ENCODE measurements around the gene ENTHD1.
"Not testable (repeated sequence)": the region's sequence is repeated elsewhere in the genome, so short reads cannot be mapped to it uniquely, and the experiment has no call there.

The ENTHD1 gene

GRCh38 chr22:39773976-39774539 lies 119.5 kb downstream of the ENTHD1 start:
- no peak for FAIRE-seq

- no peak for FAIRE-seq
Observed at GRCh38 chr22:39773503-39773902, 120.1 kb downstream of the ENTHD1 start.

GRCh38 chr22:39771486-39771885 lies 122.1 kb downstream of the ENTHD1 start:
- no peak for FAIRE-seq

- FAIRE-seq: no peak
Observed at GRCh38 chr22:39765661-39766060, 127.9 kb downstream of the ENTHD1 start.

GRCh38 chr22:39765046-39765445 lies 128.5 kb downstream of the ENTHD1 start:
- FAIRE-seq: no peak

- FAIRE-seq: no peak
Observed at GRCh38 chr22:39763276-39763675, 130.3 kb downstream of the ENTHD1 start.

- FAIRE-seq: no peak
Observed at GRCh38 chr22:39750759-39751158, 142.8 kb downstream of the ENTHD1 start.

- no peak for FAIRE-seq
Observed at GRCh38 chr22:39748877-39749276, 144.7 kb downstream of the ENTHD1 start.

GRCh38 chr22:39746600-39747262 lies 146.8 kb downstream of the ENTHD1 start:
- FAIRE-seq: no peak

- no peak for FAIRE-seq
Observed at GRCh38 chr22:39745789-39746188, 147.8 kb downstream of the ENTHD1 start.

GRCh38 chr22:39744353-39744752 lies 149.2 kb downstream of the ENTHD1 start:
- FAIRE-seq: no peak

- FAIRE-seq: no peak
Observed at GRCh38 chr22:39743935-39744334, 149.6 kb downstream of the ENTHD1 start.

GRCh38 chr22:39739338-39740027 lies 154.1 kb downstream of the ENTHD1 start:
- no peak for FAIRE-seq

- FAIRE-seq: no peak
Observed at GRCh38 chr22:39738746-39739145, 154.8 kb downstream of the ENTHD1 start.

GRCh38 chr22:39735776-39736175 lies 157.8 kb downstream of the ENTHD1 start:
- no peak for FAIRE-seq

GRCh38 chr22:39734866-39735265 lies 158.7 kb downstream of the ENTHD1 start:
- FAIRE-seq: no peak

- not testable (repeated sequence) for FAIRE-seq
Observed at GRCh38 chr22:39734046-39734445, 159.5 kb downstream of the ENTHD1 start.

- no peak for FAIRE-seq
Observed at GRCh38 chr22:39733191-39733590, 160.4 kb downstream of the ENTHD1 start.

- FAIRE-seq: no peak
Observed at GRCh38 chr22:39732625-39733024, 160.9 kb downstream of the ENTHD1 start.

GRCh38 chr22:39731881-39732555 lies 161.5 kb downstream of the ENTHD1 start:
- FAIRE-seq: no peak

- no peak for FAIRE-seq
Observed at GRCh38 chr22:39731481-39731880, 162.1 kb downstream of the ENTHD1 start.

GRCh38 chr22:39729141-39729934 lies 164.2 kb downstream of the ENTHD1 start:
- FAIRE-seq: no peak

Data from G401.6 (cell line).